ENCODE results near the gene PNPLA5. TPM values are rescaled to one million over a fixed set of nuclear protein-coding genes. Genes with fewer than 3 reads are reported as not detected.

Gene PNPLA5
- polyA plus RNA-seq, 1 donor (not counting 4 experiments of a cell fraction or from before 2014, with no cell fraction given) = not detected

DNA sequence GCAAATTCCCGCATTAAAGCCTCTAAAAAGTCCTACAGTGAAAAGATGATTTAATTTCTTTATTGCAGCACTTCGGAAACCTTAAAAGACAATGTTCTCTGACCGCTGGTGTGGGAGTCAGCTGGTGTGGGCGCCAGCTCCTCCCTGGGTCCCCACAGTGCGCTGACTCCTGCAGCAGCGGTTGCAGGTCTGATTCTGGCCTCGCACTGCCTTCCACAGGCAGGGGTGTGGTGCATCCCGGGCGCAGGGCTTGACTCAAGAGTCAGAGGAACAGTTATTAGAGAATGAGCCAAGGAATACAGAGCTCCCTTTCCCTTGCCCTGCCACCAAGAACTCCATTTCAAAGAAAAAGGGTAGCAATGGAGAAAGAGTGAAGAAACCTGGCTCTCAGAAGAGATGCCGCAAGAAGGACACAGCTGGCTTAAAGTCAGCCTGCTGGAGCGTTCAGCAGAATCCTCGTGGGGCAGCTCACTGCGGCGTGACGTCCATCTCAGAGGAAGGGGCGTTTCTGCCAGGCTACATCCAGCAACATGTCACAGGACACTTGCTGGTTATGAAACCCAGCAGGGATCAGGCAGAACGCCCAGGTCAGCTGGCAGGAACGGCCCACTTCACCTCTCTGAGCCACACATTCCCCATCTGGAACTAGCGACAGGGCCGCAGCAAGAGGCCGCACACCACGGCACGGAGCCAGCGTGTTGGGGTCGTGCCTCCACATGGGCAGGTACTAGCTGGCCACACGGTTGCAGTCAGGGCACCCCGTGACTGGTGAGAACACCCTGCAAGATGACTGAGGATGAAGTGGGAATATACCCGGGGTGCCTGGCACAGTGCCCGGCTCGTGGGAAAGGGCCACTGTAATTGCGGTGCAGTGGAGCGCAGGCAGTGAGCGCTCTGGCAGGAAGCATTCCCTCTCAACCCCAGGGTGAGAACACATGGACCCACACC lies 61.6 kb downstream of the PNPLA5 start:
- Histone ChIP-seq H3K4me1 (ENCODE audit: control insufficient read depth, extremely low read depth, insufficient read depth, low read length) (peaks cover 11% of the 10 kb centered on the region), H3K9me3 (ENCODE audit: control insufficient read depth, low read depth, low read length) (no peaks in the 10 kb centered on the region), H3K79me2 (ENCODE audit: control insufficient read depth, insufficient read depth, low read length) (no peaks in the 10 kb centered on the region), H3K9me1 (ENCODE audit: control insufficient read depth, extremely low read depth, insufficient read depth, low read length) (no peaks in the 10 kb centered on the region), H3K27me3 (ENCODE audit: control insufficient read depth, extremely low read depth, insufficient read depth, low read length) (peaks cover 6% of the 10 kb centered on the region), H3K36me3 (ENCODE audit: control insufficient read depth in 2 of 2, extremely low read depth in 1 of 2, insufficient read depth in 2 of 2, low read length in 2 of 2) (no peaks in the 10 kb centered on the region), H4K20me1 (ENCODE audit: control insufficient read depth, extremely low read depth, insufficient read depth, low read length) (no peaks in the 10 kb centered on the region), H2AFZ (ENCODE audit: control insufficient read depth, low read length) (no peak overlapping the region), H3K4me2 (ENCODE audit: control insufficient read depth, extremely low read depth, insufficient read depth, low read depth, low read length) (no peak overlapping the region), H3K9ac (ENCODE audit: control insufficient read depth, extremely low read depth, insufficient read depth, low read length) (no peak overlapping the region), H3K27ac (ENCODE audit: control insufficient read depth, insufficient read depth, low read length) (no peak overlapping the region), H3K4me3 (ENCODE audit: control insufficient read depth in 2 of 3, extremely low read depth in 1 of 3, insufficient read depth in 2 of 3, low read depth in 1 of 3, low read length in 3 of 3) (no peak overlapping the region)
- DNase-seq (ENCODE audit: low read depth, low spot score) (no peak), FAIRE-seq (no peak)
- dilution Hi-C loops (cut with MboI; ENCODE audit: extremely low pct_ligation_motif_present, low sequenced_read_pairs) = no loop called here
- no peak for TF ChIP-seq EZH2 (IDR thresholded peaks at IDR 0.05; ENCODE audit: low read length)
- TF ChIP-seq, protein P1, sequence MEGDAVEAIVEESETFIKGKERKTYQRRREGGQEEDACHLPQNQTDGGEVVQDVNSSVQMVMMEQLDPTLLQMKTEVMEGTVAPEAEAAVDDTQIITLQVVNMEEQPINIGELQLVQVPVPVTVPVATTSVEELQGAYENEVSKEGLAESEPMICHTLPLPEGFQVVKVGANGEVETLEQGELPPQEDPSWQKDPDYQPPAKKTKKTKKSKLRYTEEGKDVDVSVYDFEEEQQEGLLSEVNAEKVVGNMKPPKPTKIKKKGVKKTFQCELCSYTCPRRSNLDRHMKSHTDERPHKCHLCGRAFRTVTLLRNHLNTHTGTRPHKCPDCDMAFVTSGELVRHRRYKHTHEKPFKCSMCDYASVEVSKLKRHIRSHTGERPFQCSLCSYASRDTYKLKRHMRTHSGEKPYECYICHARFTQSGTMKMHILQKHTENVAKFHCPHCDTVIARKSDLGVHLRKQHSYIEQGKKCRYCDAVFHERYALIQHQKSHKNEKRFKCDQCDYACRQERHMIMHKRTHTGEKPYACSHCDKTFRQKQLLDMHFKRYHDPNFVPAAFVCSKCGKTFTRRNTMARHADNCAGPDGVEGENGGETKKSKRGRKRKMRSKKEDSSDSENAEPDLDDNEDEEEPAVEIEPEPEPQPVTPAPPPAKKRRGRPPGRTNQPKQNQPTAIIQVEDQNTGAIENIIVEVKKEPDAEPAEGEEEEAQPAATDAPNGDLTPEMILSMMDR (optimal IDR thresholded peaks at IDR 0.05 in 1 of 3, IDR thresholded peaks at IDR 0.05 in 1 of 3, conservative IDR thresholded peaks at IDR 0.05 in 1 of 3; ENCODE audit: extremely low read depth in 1 of 3, insufficient read depth in 2 of 3, low read length in 3 of 3) = no peak

Other genes starting within 250 kb of the PNPLA5 start
- gene EFCAB6, start 79.7 kb downstream of the PNPLA5 start, polyA plus RNA-seq = 0.18 to 0.31 TPM (median 0.27 TPM) in 3 replicates
- gene SULT4A1, start 29.5 kb downstream of the PNPLA5 start, polyA plus RNA-seq = 0.26 to 1.0 TPM (median 0.33 TPM) in 3 replicates
- gene PNPLA3, start 31.8 kb upstream of the PNPLA5 start, polyA plus RNA-seq = 12.0 to 18.5 TPM (median 15.2 TPM) in 3 replicates
- 44.0 to 54.6 TPM (median 50.0 TPM) in 3 replicates for gene SAMM50, start 63.4 kb upstream of the PNPLA5 start, polyA plus RNA-seq
- 10.5 to 13.9 TPM (median 13.7 TPM) in 3 replicates for gene PARVB, start 132.3 kb upstream of the PNPLA5 start, polyA plus RNA-seq